ENCODE data around the gene YPEL1. TPM values are rescaled to one million over a fixed set of nuclear protein-coding genes. Genes with fewer than 3 reads are reported as not detected.
"Not testable (repeated sequence)": the region's sequence is repeated elsewhere in the genome, so short reads cannot be mapped to it uniquely, and the experiment has no call there.

The YPEL1 gene
- total and polyA plus RNA-seq, 2 of the 13 experiments (the other 11 are each of a cell fraction or from before 2014, with no cell fraction given) = 0.33 to 2.5 TPM

DNA sequence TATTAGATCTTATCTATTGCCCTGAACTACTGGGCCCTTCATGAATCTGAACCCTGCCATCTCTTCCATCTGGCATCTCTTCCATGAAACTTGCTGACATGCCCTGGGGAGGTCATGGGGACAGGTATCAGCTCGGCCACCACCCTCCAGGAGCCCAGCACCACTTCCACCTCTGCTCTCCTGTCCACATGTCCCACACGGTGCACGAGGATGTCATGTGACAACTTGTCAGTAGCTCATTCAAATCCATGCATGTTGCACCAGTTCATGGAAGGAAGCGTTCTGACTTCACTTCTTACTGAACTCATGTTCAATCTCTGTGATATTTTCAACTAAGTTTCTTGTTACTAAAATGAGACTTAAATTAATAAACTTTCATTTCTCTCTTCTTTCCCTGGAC is 16.6 kb downstream of the YPEL1 start:
- Histone ChIP-seq H2AFZ (ENCODE audit: low read length) (no peak overlapping the region), H3K9me3 (ENCODE audit: low read length) (no peaks in the 10 kb centered on the region), H3K36me3 (replicated peaks in 1 of 2; ENCODE audit: control insufficient read depth in 1 of 2, insufficient read depth in 2 of 2, low read length in 2 of 2) (no peaks in the 10 kb centered on the region), H3K4me2 (ENCODE audit: low read depth, low read length) (no peak overlapping the region), H3K9ac (ENCODE audit: insufficient read depth, low read depth, low read length) (no peak overlapping the region), H3K4me3 (replicated peaks in 1 of 3; ENCODE audit: insufficient read depth in 1 of 3, low read depth in 2 of 3, low read length in 3 of 3) (no peak overlapping the region), H3K27me3 (ENCODE audit: control insufficient read depth in 1 of 2, insufficient read depth in 2 of 2, low read length in 2 of 2) (peaks cover 2 to 8% of the 10 kb centered on the region in 2 experiments; a peak in 3 of 5 replicates), H4K20me1 (ENCODE audit: insufficient read depth, low read length) (no peaks in the 10 kb centered on the region), H3K4me1 (ENCODE audit: insufficient read depth, low read length) (peaks cover 21% of the 10 kb centered on the region), H3K27ac (ENCODE audit: extremely low read length, insufficient read depth, low read length) (no peak overlapping the region), H3K79me2 (ENCODE audit: insufficient read depth, low read length) (no peaks in the 10 kb centered on the region)
- intact Hi-C loops (cut with micrococcal nuclease; ENCODE audit: unreplicated experiment) (no loop called here), in situ Hi-C loops (cut with HindIII; ENCODE audit: extremely low pct_ligation_motif_present, low pct_unique_long_range_greater_than_20kb) (loop anchor here (10.0 kb wide), 1 partner anchor 54 kb away; the partner anchor contains the start of gene PPIL2)
- BruUV-seq (replicated peaks) = no TSS peak
- FAIRE-seq = no peak
- CTCF ChIA-PET (ENCODE audit: low intra/inter-chr PET ratio, low total read pairs) = no interaction called here
- WGBS (ENCODE audit: low lambda C conversion rate) = 12% methylated on average over 4 of the region's 4 CpGs
- TF ChIP-seq MNT (IDR thresholded peaks at IDR 0.05) (peak; percentile 24; the same call in 1 of the 2 replicates), MAX (IDR thresholded peaks at IDR 0.05) (0 out of 2 replicates have a peak, but pooled peaks have one; percentile 32)
- TF ChIP-seq, protein P1, sequence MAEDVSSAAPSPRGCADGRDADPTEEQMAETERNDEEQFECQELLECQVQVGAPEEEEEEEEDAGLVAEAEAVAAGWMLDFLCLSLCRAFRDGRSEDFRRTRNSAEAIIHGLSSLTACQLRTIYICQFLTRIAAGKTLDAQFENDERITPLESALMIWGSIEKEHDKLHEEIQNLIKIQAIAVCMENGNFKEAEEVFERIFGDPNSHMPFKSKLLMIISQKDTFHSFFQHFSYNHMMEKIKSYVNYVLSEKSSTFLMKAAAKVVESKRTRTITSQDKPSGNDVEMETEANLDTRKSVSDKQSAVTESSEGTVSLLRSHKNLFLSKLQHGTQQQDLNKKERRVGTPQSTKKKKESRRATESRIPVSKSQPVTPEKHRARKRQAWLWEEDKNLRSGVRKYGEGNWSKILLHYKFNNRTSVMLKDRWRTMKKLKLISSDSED (CRISPR knock-in tag; IDR thresholded peaks at IDR 0.05) = no peak
- POLR2A ChIA-PET = no interaction called here
- ATAC-seq = peak; percentile 32; the same call in 1 of the 3 replicates
- no peak for DNase-seq (ENCODE audit: low spot score)

DNA sequence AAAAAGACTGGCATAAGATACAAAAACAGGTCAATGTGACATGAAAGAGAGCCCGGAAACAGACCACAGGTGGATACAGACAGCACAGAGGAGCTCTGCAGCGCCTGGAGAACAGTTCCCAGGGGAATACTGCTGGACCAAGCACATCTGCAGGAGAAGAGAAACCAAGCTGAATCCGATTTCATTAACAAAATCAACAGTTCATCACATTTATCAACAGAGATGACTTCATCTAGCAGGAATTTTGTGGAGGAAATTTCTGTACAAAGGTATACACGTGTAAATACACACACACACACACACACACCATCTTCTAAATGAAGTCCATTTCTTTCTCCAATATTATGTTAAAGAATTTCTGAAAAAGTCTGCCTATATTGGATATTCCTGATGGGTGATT is 17.1 kb downstream of the YPEL1 start:
- 20% methylated on average over 4 of the region's 4 CpGs for WGBS (ENCODE audit: low lambda C conversion rate)
- Histone ChIP-seq H3K4me1 (ENCODE audit: insufficient read depth, low read length) (peaks cover 22% of the 10 kb centered on the region), H3K79me2 (ENCODE audit: insufficient read depth, low read length) (no peaks in the 10 kb centered on the region), H3K9me3 (ENCODE audit: low read length) (no peaks in the 10 kb centered on the region), H2AFZ (ENCODE audit: low read length) (no peak overlapping the region), H3K27me3 (ENCODE audit: control insufficient read depth in 1 of 2, insufficient read depth in 2 of 2, low read length in 2 of 2) (peaks cover 2 to 13% of the 10 kb centered on the region in 2 experiments; a peak in 3 of 5 replicates), H3K27ac (ENCODE audit: extremely low read length, insufficient read depth, low read length) (no peak overlapping the region), H3K4me3 (replicated peaks in 1 of 3; ENCODE audit: insufficient read depth in 1 of 3, low read depth in 2 of 3, low read length in 3 of 3) (no peak overlapping the region), H3K9ac (ENCODE audit: insufficient read depth, low read depth, low read length) (no peak overlapping the region), H3K36me3 (replicated peaks in 1 of 2; ENCODE audit: control insufficient read depth in 1 of 2, insufficient read depth in 2 of 2, low read length in 2 of 2) (no peaks in the 10 kb centered on the region), H4K20me1 (ENCODE audit: insufficient read depth, low read length) (no peaks in the 10 kb centered on the region), H3K4me2 (ENCODE audit: low read depth, low read length) (no peak overlapping the region)
- no peak for TF ChIP-seq BORCS8-MEF2B (CRISPR knock-in tag; IDR thresholded peaks at IDR 0.05)
- TF ChIP-seq CHD2 (IDR thresholded peaks at IDR 0.05; ENCODE audit: low read depth, low read length) = no peak
- CTCF ChIA-PET (ENCODE audit: low intra/inter-chr PET ratio, low total read pairs) = no interaction called here
- FAIRE-seq (no peak), DNase-seq (ENCODE audit: low spot score) (no peak), ATAC-seq (no peak)
- POLR2A ChIA-PET = no interaction called here
- BruUV-seq (replicated peaks) = no TSS peak
- intact Hi-C loops (cut with micrococcal nuclease; ENCODE audit: unreplicated experiment) = no loop called here
- in situ Hi-C loops (cut with HindIII; ENCODE audit: extremely low pct_ligation_motif_present, low pct_unique_long_range_greater_than_20kb) = loop anchor here (10.0 kb wide), 1 partner anchor 54 kb away; the partner anchor contains the start of gene PPIL2

- H2AFZ ChIP-seq (ENCODE audit: low read length); FAIRE-seq: not testable (repeated sequence)
These were observed 19.0 kb downstream of the YPEL1 start for GRCh38 chr22:21716395-21717122.

More at GRCh38 chr22:21716395-21717122, 19.0 kb downstream of the YPEL1 start:
- H4K20me1 ChIP-seq (ENCODE audit: insufficient read depth, low read length); H3K4me2 ChIP-seq (ENCODE audit: low read depth, low read length); H3K79me2 ChIP-seq (ENCODE audit: insufficient read depth, low read length); H3K36me3 ChIP-seq (replicated peaks in 1 of 2; ENCODE audit: control insufficient read depth in 1 of 2, insufficient read depth in 2 of 2, low read length in 2 of 2); ATAC-seq; intact Hi-C loops (cut with micrococcal nuclease; ENCODE audit: unreplicated experiment); BruUV-seq (replicated peaks); H3K9ac ChIP-seq (ENCODE audit: insufficient read depth, low read depth, low read length); H3K27ac ChIP-seq (ENCODE audit: extremely low read length, insufficient read depth, low read length); H3K4me3 ChIP-seq (replicated peaks in 1 of 3; ENCODE audit: insufficient read depth in 1 of 3, low read depth in 2 of 3, low read length in 3 of 3); CTCF ChIA-PET (ENCODE audit: low intra/inter-chr PET ratio, low total read pairs); DNase-seq (ENCODE audit: low spot score); H3K9me3 ChIP-seq (ENCODE audit: low read length): not testable (repeated sequence)
- WGBS (ENCODE audit: low lambda C conversion rate) = 62% methylated on average over 14 of the region's 15 CpGs
- Histone ChIP-seq H3K4me1 (ENCODE audit: insufficient read depth, low read length) (peaks cover 30% of the 10 kb centered on the region), H3K27me3 (ENCODE audit: control insufficient read depth in 1 of 2, insufficient read depth in 2 of 2, low read length in 2 of 2) (peaks cover 2 to 13% of the 10 kb centered on the region in 2 experiments; a peak in 3 of 5 replicates)
- POLR2A ChIA-PET = interaction anchor here (0.7 kb wide), 1 partner anchor 144 kb away, joined by 3 read pairs; no protein-coding TSS in a partner anchor
- in situ Hi-C loops (cut with HindIII; ENCODE audit: extremely low pct_ligation_motif_present, low pct_unique_long_range_greater_than_20kb) = loop anchor here (10.0 kb wide), 1 partner anchor 52 kb away; the partner anchor contains the start of gene PPIL2

Measured in HepG2 (cell line).